Measurements from ENCODE around the gene HTRA1.

The HTRA1 gene

GRCh38 chr10:122461367-122461728, at the start of gene HTRA1:
Gene HTRA1, plus strand, starts transcription at chr10:122461553. Its CDS starts 100 bp downstream, at chr10:122461653.
- DNase-seq: no peak

GRCh38 chr10:122413327-122413726, 48.0 kb upstream of the HTRA1 start:
- DNase-seq: no peak

- DNase-seq: no peak
Measured at GRCh38 chr10:122417667-122418066, 43.7 kb upstream of the HTRA1 start.

- DNase-seq: no peak
Measured at GRCh38 chr10:122419016-122419415, 42.3 kb upstream of the HTRA1 start.

GRCh38 chr10:122419876-122420623, 41.3 kb upstream of the HTRA1 start:
- DNase-seq: no peak

- no peak for DNase-seq
Measured at GRCh38 chr10:122420624-122421007, 40.7 kb upstream of the HTRA1 start.

GRCh38 chr10:122421054-122421625, 40.2 kb upstream of the HTRA1 start:
- no peak for DNase-seq

GRCh38 chr10:122421742-122422141, 39.6 kb upstream of the HTRA1 start:
- DNase-seq: no peak

GRCh38 chr10:122422266-122422989, 38.9 kb upstream of the HTRA1 start:
- no peak for DNase-seq

GRCh38 chr10:122424059-122424458, 37.3 kb upstream of the HTRA1 start:
- no peak for DNase-seq

GRCh38 chr10:122426829-122427228, 34.5 kb upstream of the HTRA1 start:
- DNase-seq: no peak

GRCh38 chr10:122427280-122427679, 34.1 kb upstream of the HTRA1 start:
- no peak for DNase-seq

GRCh38 chr10:122435212-122435827, 26.0 kb upstream of the HTRA1 start:
- peak; percentile 9 for DNase-seq

- no peak for DNase-seq
Measured at GRCh38 chr10:122441961-122442360, 19.4 kb upstream of the HTRA1 start.

GRCh38 chr10:122445469-122445868, 15.9 kb upstream of the HTRA1 start:
- DNase-seq: no peak

GRCh38 chr10:122445904-122446303, 15.4 kb upstream of the HTRA1 start:
- no peak for DNase-seq

- DNase-seq: no peak
Measured at GRCh38 chr10:122446668-122447423, 14.5 kb upstream of the HTRA1 start.

- no peak for DNase-seq
Measured at GRCh38 chr10:122448600-122448999, 12.8 kb upstream of the HTRA1 start.

GRCh38 chr10:122449153-122449552, 12.2 kb upstream of the HTRA1 start:
- no peak for DNase-seq

- DNase-seq: no peak
Measured at GRCh38 chr10:122450353-122450990, 10.9 kb upstream of the HTRA1 start.

- no peak for DNase-seq
Measured at GRCh38 chr10:122454071-122454470, 7.3 kb upstream of the HTRA1 start.

GRCh38 chr10:122454603-122455080, 6.7 kb upstream of the HTRA1 start, which contains the start of gene ARMS2:
Gene ARMS2, plus strand, starts transcription at chr10:122454653. Its CDS starts 75 bp downstream, at chr10:122454728.
- no peak for DNase-seq

All from NCI-H1105 (cell line).